Mesenchymal stem cell (in vitro differentiated cells and primary cell): Measurements from ENCODE around the gene POLR3A.
A peak's percentile ranks its signal among the peaks of the same experiment; 100 is the strongest.

Source experiments
- DNase-seq: peaks from one replicate; pipeline ENCODE4 v3.0.0-alpha.2; 2013
- H2AFZ ChIP-seq: one replicate; pipeline ENCODE4 v1.6.1; 2013; ENCODE audit warnings: low read depth, mild to moderate bottlenecking, control low read depth, inconsistent platforms, low read length, moderate library complexity
- H2AK5ac ChIP-seq: 2 replicates; pipeline ENCODE4 v1.6.1; 2013; ENCODE audit warnings: low read length, moderate library complexity, mild to moderate bottlenecking, inconsistent platforms; ENCODE audit not compliant: severe bottlenecking
- H2BK120ac ChIP-seq: one replicate; pipeline ENCODE4 v1.6.1; 2013; ENCODE audit warnings: low read depth, mild to moderate bottlenecking, inconsistent platforms, low read length, moderate library complexity
- H2BK12ac ChIP-seq, 2 experiments: one replicate each; pipeline ENCODE4 v1.6.1; 2013; ENCODE audit warnings: inconsistent platforms in 2 of 2, low read length in 2 of 2, mild to moderate bottlenecking in 2 of 2, moderate library complexity in 2 of 2, control low read depth in 1 of 2
- H2BK15ac ChIP-seq: one replicate; pipeline ENCODE4 v1.6.1; 2013; ENCODE audit warnings: mild to moderate bottlenecking, low read depth, inconsistent platforms; ENCODE audit not compliant: poor library complexity, severe bottlenecking
- H2BK5ac ChIP-seq: 2 replicates; pipeline ENCODE4 v1.6.1; 2013; ENCODE audit warnings: low read depth, mild to moderate bottlenecking, low read length, control low read depth, inconsistent platforms; ENCODE audit not compliant: poor library complexity, severe bottlenecking
- H3K14ac ChIP-seq, 2 experiments: one replicate each; pipeline ENCODE4 v1.6.1; 2013; ENCODE audit warnings: inconsistent platforms in 2 of 2, low read length in 2 of 2, control low read depth in 1 of 2, mild to moderate bottlenecking in 1 of 2, moderate library complexity in 1 of 2
- H3K18ac ChIP-seq, 2 experiments: one replicate each; pipeline ENCODE4 v1.6.1; 2013; ENCODE audit warnings: inconsistent platforms in 2 of 2, low read length in 2 of 2, control low read depth in 1 of 2, low read depth in 1 of 2, mild to moderate bottlenecking in 1 of 2
- H3K23ac ChIP-seq, 2 experiments: one replicate each; pipeline ENCODE4 v1.6.1; 2013; ENCODE audit warnings: inconsistent platforms in 2 of 2, low read length in 2 of 2, mild to moderate bottlenecking in 2 of 2, moderate library complexity in 2 of 2, control low read depth in 1 of 2
- H3K27ac ChIP-seq: 2 replicates; pipeline ENCODE4 v1.5.1; 2013; ENCODE audit warnings: mild to moderate bottlenecking, moderate library complexity, low read length, control low read depth, inconsistent platforms; ENCODE audit not compliant: poor library complexity, severe bottlenecking
- H3K27me3 ChIP-seq, 2 experiments: 2 replicates each; pipeline versions ENCODE4 v1.6.1 to v1.7.0; 2013; ENCODE audit warnings: low read length in 2 of 2, mild to moderate bottlenecking in 2 of 2, moderate library complexity in 2 of 2, control low read depth in 1 of 2, inconsistent platforms in 1 of 2; ENCODE audit not compliant: control insufficient read depth in 1 of 2, insufficient read depth in 1 of 2
- H3K36me3 ChIP-seq, 2 experiments: 2 replicates each; pipeline versions ENCODE4 v1.6.1 to v1.7.0; 2013; ENCODE audit warnings: low read length in 2 of 2, control low read depth in 1 of 2, inconsistent platforms in 1 of 2, low read depth in 1 of 2, mild to moderate bottlenecking in 1 of 2; ENCODE audit not compliant: insufficient read depth in 2 of 2, control insufficient read depth in 1 of 2
- H3K4ac ChIP-seq, 2 experiments: one replicate each; pipeline ENCODE4 v1.6.1; 2013; ENCODE audit warnings: inconsistent platforms in 2 of 2, low read length in 2 of 2, mild to moderate bottlenecking in 2 of 2, moderate library complexity in 2 of 2, control low read depth in 1 of 2, low read depth in 1 of 2
- H3K4me1 ChIP-seq: 2 replicates; pipeline ENCODE4 v1.6.1; 2013; ENCODE audit warnings: low read depth, low read length, control low read depth; ENCODE audit not compliant: control insufficient read depth, insufficient read depth
- H3K4me2 ChIP-seq: 2 replicates; pipeline ENCODE4 v1.6.1; 2013; ENCODE audit warnings: low read length, mild to moderate bottlenecking, inconsistent platforms; ENCODE audit not compliant: poor library complexity, severe bottlenecking
- H3K4me3 ChIP-seq, 2 experiments: 2 replicates each; pipeline versions ENCODE4 v1.5.1 to v1.7.0; 2013; ENCODE audit warnings: low read length in 2 of 2, mild to moderate bottlenecking in 2 of 2, control low read depth in 1 of 2, low read depth in 1 of 2; ENCODE audit not compliant: insufficient read depth in 1 of 2
- H3K79me1 ChIP-seq: replicated peaks from 2 replicates; pipeline ENCODE4 v1.6.1; 2013; ENCODE audit warnings: mild to moderate bottlenecking, control low read depth, low read length, inconsistent platforms; ENCODE audit not compliant: poor library complexity, severe bottlenecking
- H3K9ac ChIP-seq: 2 replicates; pipeline ENCODE4 v1.7.0; 2013; ENCODE audit warnings: mild to moderate bottlenecking, low read length, moderate library complexity
- H3K9me3 ChIP-seq: 2 replicates; pipeline ENCODE4 v1.7.0; 2013; ENCODE audit warnings: mild to moderate bottlenecking, low read length; ENCODE audit not compliant: control insufficient read depth
- H4K8ac ChIP-seq: one replicate; pipeline ENCODE4 v1.6.1; 2013; ENCODE audit warnings: inconsistent platforms, mild to moderate bottlenecking, low read length, moderate library complexity
- H4K91ac ChIP-seq: one replicate; pipeline ENCODE4 v1.6.1; 2013; ENCODE audit warnings: mild to moderate bottlenecking, low read length, inconsistent platforms
- WGBS: methylation state at CpG from one replicate; pipeline ENCODE4 v1.1.7; 2013; ENCODE audit warnings: mixed read lengths; 5-methylcytosine and 5-hydroxymethylcytosine counted together

The POLR3A gene

DNA sequence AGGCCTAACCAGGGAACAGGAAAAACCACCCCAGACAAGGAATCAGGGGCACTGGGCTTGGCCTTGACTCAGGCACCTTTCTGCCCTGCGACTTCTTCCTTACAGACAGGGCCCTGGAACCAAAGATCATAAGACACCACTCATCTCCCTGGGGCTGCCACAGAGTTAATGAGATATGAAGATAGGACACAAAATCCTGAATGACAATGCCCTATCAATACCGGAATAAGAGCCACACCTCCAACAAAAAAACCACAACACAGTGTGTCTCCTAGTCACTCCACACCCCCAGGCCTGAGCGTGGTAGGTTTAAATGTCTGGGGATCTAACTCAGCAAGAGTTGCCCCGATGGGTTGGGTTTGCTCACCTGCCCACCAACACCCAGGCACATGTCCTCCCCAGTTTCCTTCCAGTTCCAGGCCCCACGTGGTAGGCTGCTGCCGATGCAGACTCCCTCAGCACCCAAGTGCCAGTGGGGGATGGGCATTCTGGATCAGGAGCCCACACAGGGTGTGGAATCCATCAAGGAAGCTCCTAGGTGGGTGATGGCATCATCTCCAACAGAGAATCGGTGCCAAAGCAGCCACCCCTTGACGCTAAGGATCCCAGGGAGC is 106.6 kb downstream of the POLR3A start:
- Histone ChIP-seq H4K91ac (no peak overlapping the region), H3K23ac (peak overlapping the region in 1 of 2 experiments; percentile 47), H2AK5ac (no peak overlapping the region), H3K9me3 (no peaks in the 10 kb centered on the region), H3K18ac (no peak overlapping the region), H2BK12ac (no peak overlapping the region), H2AFZ (no peak overlapping the region), H3K36me3 (peaks cover 2 to 7% of the 10 kb centered on the region in 2 experiments), H3K4me2 (no peak overlapping the region), H3K27ac (no peak overlapping the region), H3K79me1 (peaks cover 29% of the 10 kb centered on the region), H2BK120ac (no peak overlapping the region), H3K27me3 (peaks cover 0 to 4% of the 10 kb centered on the region in 2 experiments), H3K9ac (no peak overlapping the region), H3K4me1 (peaks cover 30% of the 10 kb centered on the region), H2BK5ac (no peak overlapping the region), H4K8ac (no peak overlapping the region), H3K14ac (no peak overlapping the region), H3K4ac (no peak overlapping the region), H3K4me3 (no peak overlapping the region), H2BK15ac (no peak overlapping the region)
- 93% methylated on average over 8 of the region's 8 CpGs for WGBS
- DNase-seq, result no peak

DNA sequence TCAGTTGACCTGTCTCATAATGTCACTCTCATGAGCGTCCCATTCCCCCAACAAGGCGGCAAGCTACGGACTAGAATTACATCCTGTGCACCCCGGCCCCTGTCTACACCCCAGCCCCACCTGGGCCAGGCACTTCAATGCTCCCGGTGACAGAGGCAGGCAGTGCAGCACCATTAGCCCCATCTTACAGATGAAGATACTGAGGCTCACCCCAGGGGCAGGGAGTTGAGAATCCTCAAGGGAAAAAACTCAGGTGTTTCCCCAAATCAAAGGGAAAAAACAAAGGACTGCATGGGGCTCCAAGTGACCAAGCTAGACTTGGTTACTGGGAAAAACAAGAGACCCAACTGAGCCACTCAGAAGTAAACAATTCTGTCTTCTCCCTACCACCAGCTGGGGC is 107.3 kb downstream of the POLR3A start:
- H3K4me3 ChIP-seq, result no peak overlapping the region
- H4K8ac ChIP-seq, result no peak overlapping the region
- no peak overlapping the region for H2BK120ac ChIP-seq
- no peak overlapping the region for H3K9ac ChIP-seq
- H3K36me3 ChIP-seq, result peaks cover 2 to 7% of the 10 kb centered on the region in 2 experiments
- WGBS, result 96% methylated on average over 5 of the region's 5 CpGs
- H4K91ac ChIP-seq, result no peak overlapping the region
- no peaks in the 10 kb centered on the region for H3K27me3 ChIP-seq
- H3K4ac ChIP-seq, result no peak overlapping the region
- H3K9me3 ChIP-seq, result no peaks in the 10 kb centered on the region
- H2BK5ac ChIP-seq, result no peak overlapping the region
- no peak overlapping the region for H3K14ac ChIP-seq
- no peak for DNase-seq
- H2BK12ac ChIP-seq, result no peak overlapping the region
- H3K4me2 ChIP-seq, result no peak overlapping the region
- H3K79me1 ChIP-seq, result peaks cover 29% of the 10 kb centered on the region
- H3K23ac ChIP-seq, result no peak overlapping the region
- no peak overlapping the region for H2AK5ac ChIP-seq
- H3K27ac ChIP-seq, result no peak overlapping the region
- no peak overlapping the region for H2BK15ac ChIP-seq
- peaks cover 28% of the 10 kb centered on the region for H3K4me1 ChIP-seq
- H3K18ac ChIP-seq, result no peak overlapping the region
- no peak overlapping the region for H2AFZ ChIP-seq

DNA sequence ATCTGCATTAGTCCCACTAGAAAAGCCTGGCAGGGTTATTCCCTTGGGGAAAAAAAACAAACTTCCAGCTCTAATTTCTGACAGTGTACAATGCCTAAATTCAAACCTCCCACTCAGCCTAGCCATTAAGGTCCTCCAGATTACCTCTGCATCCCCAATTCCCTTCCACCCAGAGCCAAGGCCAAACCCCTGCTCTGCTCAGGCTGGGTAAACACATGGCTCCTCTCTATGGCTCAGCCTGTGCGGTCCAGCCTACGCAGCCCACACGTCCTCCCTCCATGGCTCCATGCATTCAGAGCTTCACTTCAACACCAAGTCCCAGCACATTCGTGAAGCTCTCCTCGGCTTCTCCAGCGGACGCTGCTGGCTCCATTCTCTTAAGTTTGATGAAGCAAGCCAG is 107.9 kb downstream of the POLR3A start:
- H3K27ac ChIP-seq, result no peak overlapping the region
- no peak overlapping the region for H2AK5ac ChIP-seq
- WGBS, result 81% methylated on average over 7 of the region's 7 CpGs
- no peak overlapping the region for H2BK12ac ChIP-seq
- no peak overlapping the region for H3K4me2 ChIP-seq
- H3K79me1 ChIP-seq, result peaks cover 31% of the 10 kb centered on the region
- no peak overlapping the region for H3K14ac ChIP-seq
- H2BK15ac ChIP-seq, result no peak overlapping the region
- no peak overlapping the region for H3K4ac ChIP-seq
- H3K9me3 ChIP-seq, result no peaks in the 10 kb centered on the region
- peaks cover 2 to 7% of the 10 kb centered on the region in 2 experiments for H3K36me3 ChIP-seq
- no peak overlapping the region for H3K23ac ChIP-seq
- H4K91ac ChIP-seq, result no peak overlapping the region
- no peak overlapping the region for H2BK120ac ChIP-seq
- peak overlapping the region; percentile 3 for H4K8ac ChIP-seq
- peaks cover 27% of the 10 kb centered on the region for H3K4me1 ChIP-seq
- H3K18ac ChIP-seq, result no peak overlapping the region
- H2BK5ac ChIP-seq, result no peak overlapping the region
- no peaks in the 10 kb centered on the region for H3K27me3 ChIP-seq
- no peak overlapping the region for H3K9ac ChIP-seq
- H3K4me3 ChIP-seq, result no peak overlapping the region
- no peak for DNase-seq
- H2AFZ ChIP-seq, result no peak overlapping the region

DNA sequence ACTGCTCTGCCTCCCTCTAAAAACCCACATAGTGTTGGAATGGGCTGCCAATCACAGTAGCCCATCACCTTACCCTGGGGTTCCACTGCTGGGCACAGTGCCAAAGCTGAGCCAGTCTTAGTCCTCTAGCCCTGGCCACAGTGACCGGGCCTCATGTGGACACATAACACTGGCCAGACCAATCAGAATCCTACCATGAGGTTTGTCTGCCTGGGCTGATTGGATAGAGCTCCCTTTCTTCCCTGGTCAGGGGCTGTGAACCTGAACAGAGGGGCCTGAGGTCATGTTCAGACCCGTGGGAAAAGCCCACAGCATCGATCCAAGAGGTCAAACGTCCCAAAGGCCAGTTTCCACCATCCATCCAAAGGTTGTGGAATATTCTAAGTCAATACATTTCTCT is 108.8 kb downstream of the POLR3A start:
- Histone ChIP-seq H3K4me3 (no peak overlapping the region), H2BK120ac (no peak overlapping the region), H3K9ac (no peak overlapping the region), H3K4me2 (no peak overlapping the region), H3K36me3 (peaks cover 2 to 7% of the 10 kb centered on the region in 2 experiments), H2BK5ac (no peak overlapping the region), H3K27ac (no peak overlapping the region), H2BK12ac (peak overlapping the region in 1 of 2 experiments; percentile 76), H4K8ac (no peak overlapping the region), H2AFZ (no peak overlapping the region), H4K91ac (no peak overlapping the region), H3K14ac (no peak overlapping the region), H2AK5ac (no peak overlapping the region), H3K27me3 (no peaks in the 10 kb centered on the region), H3K9me3 (no peaks in the 10 kb centered on the region), H3K23ac (no peak overlapping the region), H3K4ac (no peak overlapping the region), H3K4me1 (peaks cover 23% of the 10 kb centered on the region), H3K18ac (peak overlapping the region in 1 of 2 experiments; percentile 5), H3K79me1 (peaks cover 35% of the 10 kb centered on the region), H2BK15ac (no peak overlapping the region)
- 61% methylated on average over 2 of the region's 4 CpGs for WGBS
- no peak for DNase-seq
